ENCODE measurements around the gene SOX8.

SOX8 gene

GRCh38 chr16:974611-975261 is 6.8 kb upstream of the SOX8 start:
- no peak for DNase-seq

DNA sequence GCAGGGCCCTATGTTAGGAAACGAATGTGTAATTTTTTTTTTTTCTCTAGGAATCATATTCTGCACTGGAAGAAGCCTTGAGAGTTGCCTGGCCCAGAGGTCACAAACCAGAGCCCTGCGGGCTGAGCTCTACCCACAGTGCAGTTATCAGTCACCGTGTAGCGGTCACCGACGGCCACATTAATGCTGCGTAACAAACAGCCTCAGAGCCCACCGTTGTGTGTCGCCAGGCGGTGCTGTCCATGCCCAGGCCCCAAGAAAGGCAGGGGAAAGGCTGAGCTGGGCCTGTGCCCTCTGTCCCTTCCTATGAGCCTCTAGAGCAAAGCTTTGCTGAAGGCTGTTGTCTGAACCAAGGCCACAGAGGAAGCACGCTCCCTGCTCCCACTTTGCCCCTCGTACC is 6.3 kb upstream of the SOX8 start:
- no peak for DNase-seq

- no peak for DNase-seq
Measured at GRCh38 chr16:976389-976931, 5.1 kb upstream of the SOX8 start.

DNA sequence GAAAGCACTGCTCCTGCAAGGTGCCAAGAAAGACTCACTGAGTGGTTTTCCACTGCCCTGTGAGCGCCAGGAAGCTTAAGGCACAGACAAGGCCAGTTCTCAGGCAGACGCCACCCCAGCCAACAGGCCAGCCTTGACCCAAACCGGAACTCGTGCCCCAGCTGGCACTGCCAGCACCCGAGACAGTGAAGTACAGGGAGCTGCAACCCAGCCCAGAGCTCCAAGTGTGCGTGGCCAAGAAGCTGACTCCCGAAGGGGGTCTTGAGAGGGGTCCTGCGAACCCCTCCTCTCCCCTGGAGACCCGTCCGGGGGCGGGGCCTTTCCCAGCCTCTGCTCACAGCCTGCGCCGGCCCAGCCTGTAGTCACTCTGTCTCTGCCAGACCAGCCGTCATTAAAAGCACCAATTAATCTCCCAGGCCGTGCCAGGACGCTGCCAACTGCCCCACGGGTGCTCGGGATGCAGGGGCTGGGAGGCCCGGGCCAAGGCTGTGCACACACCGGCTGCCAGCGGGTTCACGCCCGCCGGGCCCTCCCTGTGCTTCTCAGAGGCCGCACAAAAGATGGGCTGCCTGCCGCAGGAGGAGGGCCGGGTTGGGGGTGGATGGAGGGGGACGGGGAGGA is 4.4 kb upstream of the SOX8 start:
- DNase-seq, result no peak

DNA sequence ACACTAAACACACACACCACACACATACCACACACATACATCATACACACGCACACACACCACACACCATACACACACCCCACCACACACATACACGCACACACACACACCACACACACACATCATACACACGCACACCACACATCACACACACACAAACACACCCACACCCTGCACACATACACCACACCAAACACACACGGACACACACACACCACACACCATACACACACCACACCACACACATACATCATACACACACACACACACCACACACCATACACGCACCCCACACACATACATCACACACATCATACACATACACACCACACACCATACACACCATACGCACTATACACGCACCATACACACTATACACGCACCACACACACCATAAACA is 3.7 kb upstream of the SOX8 start:
- no peak for DNase-seq

- no peak for DNase-seq
Measured at GRCh38 chr16:978403-978802, 3.2 kb upstream of the SOX8 start.

- no peak for DNase-seq
Measured at GRCh38 chr16:979147-979546, 2.4 kb upstream of the SOX8 start.

GRCh38 chr16:979859-980594 is 1.5 kb upstream of the SOX8 start:
- no peak for DNase-seq

DNA sequence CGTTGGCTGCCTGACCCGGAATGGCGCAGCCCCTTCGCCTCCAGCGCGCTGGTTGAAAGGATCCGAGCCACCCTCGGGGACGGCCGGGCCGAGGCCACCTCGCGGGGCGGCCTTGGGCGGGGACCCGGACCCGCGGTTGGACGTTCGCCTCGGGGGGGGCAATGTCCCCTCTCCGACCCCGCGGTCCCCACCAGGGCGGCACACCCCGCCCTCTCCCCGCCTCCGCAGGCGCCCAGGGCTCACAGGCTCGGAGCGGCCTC is 1.0 kb upstream of the SOX8 start:
- no peak for DNase-seq

DNA sequence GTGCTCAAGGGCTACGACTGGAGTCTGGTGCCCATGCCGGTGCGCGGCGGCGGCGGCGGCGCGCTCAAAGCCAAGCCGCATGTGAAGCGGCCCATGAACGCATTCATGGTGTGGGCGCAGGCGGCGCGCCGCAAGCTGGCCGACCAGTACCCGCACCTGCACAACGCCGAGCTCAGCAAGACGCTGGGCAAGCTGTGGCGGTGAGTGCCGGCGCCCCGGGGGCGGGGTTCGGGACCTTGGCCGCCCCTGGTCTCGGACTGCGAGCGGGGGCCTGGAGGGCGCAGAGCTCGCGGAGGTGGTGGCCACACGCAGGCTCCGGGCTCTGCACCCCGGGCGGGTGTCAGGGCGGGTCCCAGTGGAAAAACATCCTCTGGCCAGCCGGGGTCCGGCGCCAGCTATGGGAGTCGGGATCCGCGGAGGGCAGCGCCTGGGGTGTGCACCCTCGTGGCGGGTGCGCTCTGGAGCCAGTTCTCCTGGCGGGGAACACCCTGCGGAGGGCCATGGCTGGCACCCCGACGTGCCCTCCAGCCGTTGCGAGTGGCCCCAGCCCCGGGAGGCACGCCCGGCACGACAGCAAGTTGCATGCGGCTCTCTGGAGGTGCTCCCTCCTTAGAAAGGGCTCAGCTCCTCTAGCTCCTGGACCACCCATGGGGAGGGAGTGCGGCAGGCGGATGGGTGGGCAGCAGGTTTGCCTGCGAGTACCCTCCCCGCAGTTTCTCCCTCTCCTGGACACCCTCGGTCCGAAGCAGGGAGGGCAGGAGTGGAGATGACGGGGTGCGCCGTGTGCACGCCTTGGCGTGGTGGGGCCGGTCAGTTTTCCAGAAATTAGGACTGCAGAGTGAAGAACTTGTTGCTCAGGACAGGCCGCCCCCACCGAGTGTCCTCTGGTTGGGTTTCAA is 824 bp downstream of the SOX8 start:
- DNase-seq, result no peak

GRCh38 chr16:983044-984030 is 1.8 kb downstream of the SOX8 start:
- no peak for DNase-seq

- DNase-seq, result no peak
Measured at GRCh38 chr16:984121-984694, 2.6 kb downstream of the SOX8 start.

- no peak for DNase-seq
Measured at GRCh38 chr16:984736-985636, 3.4 kb downstream of the SOX8 start.

- DNase-seq, result no peak
Measured at GRCh38 chr16:985646-986400, 4.3 kb downstream of the SOX8 start.

DNA sequence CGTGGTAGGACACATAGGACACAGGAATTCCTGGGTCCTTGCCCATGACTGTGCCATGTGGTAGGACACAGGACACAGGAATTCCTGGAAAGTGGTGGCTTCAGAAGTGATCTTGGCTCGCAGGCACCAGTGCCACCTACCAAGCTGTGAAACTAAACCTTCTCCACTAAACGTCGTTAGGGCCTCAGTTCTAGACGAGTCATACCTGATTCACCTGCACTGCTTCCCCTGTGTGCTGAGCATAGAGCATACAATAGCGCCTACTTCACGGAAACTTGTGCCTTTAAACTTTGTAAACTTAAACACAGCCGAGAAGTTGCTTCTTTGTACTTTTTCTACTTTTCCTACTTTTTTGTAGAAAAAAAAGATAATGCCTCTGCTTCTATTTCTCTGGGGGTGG is 4.8 kb downstream of the SOX8 start:
- no peak for DNase-seq

- no peak for DNase-seq
Measured at GRCh38 chr16:986925-987582, 5.5 kb downstream of the SOX8 start.

DNA sequence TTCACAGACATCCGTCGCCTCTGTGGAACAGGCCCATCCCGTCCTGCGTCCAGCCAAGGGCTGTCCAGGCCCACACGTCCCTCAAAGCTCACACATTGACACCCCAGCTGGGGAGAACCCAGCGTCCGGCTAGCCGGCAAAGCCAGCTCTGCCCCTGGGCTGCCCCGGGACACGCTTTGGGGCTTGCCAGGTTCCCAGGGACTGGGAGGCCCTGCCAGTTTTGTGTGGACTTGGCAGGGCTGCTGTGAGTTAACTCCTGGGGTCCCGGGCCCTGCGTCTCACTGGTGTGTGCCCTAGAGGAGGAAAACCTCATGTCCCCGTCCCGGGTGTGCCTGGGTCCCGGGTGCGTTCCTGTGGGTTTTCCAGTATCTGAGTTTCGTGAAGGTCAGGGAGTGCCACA is 6.3 kb downstream of the SOX8 start:
- no peak for DNase-seq

DNA sequence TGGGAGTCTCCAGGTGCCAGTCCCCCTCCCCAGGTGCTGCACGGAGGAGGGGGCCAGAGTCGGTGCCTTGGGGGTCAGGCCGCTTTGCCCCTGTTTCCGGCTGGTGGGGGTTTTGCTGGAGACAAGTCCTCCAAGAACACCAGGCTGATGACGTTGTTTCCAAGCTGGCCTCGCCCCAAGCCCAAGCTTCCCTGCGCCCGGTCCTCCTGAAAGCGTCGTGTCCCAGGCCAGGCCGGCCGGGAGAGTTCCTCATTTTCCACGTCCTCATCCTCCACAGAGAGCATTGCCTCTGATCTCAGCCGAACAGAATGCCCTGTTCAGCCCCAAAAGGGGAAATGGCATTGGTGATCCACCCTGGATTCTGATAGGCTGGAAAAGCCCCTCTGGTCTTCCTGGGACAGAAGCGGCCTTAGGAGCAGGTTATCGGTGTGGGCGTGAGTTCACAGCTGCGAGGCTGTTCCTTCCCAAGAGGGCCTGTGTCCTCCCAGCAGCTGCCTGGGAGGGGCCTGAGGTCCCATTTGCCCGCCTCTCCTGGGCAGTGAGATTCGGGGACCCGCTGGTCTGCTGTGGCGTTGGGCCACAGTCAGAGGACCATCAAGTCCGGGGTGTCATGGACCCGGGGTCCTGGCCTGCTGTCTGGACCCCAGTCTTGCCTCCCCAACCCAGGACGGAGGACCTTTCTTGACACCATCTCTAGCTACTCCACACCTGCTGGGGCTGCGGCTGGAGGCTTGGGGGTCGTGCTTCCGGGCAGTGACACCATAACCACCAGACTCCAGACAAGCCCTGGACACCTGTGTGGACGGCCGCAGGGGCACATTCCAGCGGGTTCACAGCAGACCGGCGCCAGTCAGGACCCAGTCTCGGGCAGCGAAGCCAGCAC is 7.1 kb downstream of the SOX8 start:
- no peak for DNase-seq
